NCI-H748 (cell line): ENCODE data around the gene THRB.
A peak's percentile ranks its signal among the peaks of the same experiment; 100 is the strongest.

Source experiments
- DNase-seq: peaks from one replicate; lab custom pipeline; 2025; ENCODE audit not compliant: unreplicated experiment; lab: John Stamatoyannopoulos, UW

Gene THRB

DNA sequence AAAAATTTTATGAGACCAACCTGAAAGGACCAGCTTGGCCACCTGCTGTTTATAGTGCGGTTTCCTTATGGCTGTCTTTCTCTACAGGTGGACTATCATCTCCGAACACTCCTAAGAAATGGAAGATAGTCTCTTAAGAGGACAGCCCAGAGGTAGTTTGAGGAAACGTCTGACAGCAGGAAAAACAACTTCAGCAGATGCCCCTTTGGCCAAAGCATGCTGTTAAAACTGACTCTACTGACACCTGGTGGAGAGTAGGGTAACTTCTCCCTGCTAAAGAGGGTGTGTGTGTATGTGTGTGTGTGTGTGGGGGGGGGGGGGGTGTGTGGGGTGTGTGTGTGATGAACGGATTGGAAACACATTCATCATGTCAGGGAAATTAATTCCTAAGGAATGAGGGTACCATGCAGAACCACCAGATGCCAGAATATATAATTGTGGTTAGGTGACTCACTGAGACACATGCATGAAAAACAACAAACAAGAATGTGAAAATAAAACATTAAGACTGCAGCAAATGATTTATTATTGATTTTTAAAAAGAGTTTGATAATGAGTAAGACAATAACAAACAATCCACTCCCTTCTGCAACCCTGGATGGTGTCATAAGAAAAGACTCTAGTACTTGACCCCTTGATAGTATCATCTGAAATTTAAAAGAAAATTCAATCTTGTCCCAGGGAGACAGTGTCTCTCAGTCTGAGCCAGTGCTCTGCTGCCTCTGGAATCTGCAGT lies 256.5 kb downstream of the THRB start:
- peak; percentile 72 for DNase-seq

DNA sequence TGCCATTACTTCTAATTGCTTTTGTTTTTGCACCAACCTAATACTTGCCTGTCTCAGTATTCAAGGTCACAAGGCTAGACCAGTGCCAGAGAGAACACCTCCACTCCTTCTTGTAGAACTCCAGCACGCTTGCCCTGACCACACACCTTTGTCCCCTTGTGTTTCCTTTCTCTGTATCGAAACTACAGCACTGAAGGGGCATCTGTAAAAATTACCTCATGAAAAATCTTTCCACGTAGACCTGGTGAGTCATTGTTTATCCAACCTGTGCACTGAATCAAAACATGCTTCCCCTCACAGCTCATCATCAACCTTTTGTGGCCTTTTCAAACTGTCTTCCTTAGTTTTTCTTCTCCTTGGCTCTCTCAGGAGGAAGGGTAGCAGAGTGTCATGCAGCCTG lies 259.5 kb downstream of the THRB start:
- DNase-seq, result no peak

DNA sequence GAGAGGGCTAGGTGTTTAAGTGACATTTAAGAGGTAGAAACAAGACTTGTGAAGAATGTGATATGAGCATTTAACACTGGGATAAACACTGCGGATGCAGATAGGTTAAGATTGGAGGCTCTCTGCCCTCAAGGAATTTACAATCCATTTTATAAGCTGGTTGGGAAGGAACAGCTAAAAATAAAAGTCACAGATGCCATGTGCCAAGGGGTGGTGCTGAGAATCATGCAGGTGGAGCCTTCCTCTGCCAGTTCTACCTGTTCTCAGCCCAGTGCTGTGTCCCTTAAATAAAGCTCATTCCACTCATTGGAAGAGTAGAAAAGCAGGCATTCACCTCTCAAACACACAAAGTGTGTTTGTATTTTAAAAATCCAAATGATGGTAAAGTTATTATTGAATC lies 261.9 kb downstream of the THRB start:
- DNase-seq, result no peak

DNA sequence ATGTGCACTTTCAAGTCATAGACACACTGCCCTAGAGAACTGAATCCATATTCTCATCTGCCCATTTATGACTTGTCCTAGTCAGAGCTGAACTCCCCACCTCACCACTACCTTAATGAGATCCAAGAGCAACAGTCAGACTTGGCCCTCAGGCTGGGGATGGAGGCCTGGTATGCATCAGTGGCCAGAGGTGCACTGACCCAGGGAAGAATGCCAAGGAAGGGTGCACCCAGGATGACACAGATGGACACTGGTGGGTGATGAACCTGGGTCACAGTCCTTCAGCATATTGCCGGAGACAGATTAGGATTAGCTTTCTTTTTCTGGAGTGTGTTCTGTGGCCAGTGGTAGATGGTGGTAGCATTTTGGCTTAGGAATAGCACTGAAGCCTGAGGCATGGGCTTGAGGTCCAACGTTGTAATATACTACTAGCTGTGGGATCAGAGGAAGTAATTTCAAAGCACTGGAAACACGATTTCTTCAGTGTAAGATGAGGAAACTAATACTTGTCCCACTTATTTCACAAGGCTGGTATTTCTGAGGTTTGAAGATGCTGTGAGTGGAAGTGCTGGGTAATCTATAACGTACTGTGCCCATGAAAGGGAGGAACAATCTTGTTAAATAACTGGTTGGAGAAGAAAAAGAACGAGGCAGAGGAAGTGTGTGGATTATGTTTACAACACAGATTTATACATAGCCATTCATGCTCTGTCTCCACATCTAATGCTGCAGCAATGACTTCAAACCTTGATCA lies 265.0 kb downstream of the THRB start:
- no peak for DNase-seq

DNA sequence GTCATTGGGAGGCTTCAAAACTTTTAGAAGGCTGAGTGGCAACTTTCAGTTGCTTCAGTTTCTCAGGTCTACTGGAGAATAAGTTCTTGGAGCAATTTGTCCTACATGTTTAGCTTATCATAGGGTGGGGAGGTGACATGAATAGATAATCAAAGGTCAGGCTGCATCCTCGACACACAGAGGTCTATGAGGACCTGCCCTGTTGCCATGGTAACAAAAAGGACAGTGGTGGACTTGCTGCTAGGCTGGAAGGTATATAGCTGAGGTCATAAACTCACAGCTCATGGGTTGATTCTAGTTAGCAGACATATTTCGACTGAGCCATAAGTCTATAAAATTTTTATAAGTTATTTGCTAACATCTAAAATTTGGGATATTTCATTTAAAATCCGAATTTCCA lies 267.0 kb downstream of the THRB start:
- peak; percentile 38 for DNase-seq

DNA sequence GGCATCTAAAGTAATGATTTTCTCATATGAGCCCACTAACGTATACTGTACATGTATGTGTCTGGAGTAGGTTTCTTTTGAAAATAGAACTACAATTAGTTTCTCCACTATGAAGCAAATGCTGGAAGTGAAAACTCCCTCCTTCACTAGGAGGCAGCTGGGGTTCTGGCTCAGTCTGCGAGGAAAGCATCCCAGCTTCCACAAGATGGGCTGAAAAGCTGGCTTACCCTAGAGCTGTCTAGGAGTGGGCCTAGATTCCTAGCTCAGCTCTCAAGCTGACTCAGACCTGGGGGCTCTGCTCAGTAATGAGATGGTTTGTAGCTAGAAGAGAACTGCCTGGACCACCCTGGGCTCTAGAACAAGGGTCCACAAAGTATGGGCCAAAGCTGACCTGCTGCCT lies 268.3 kb downstream of the THRB start:
- DNase-seq, result no peak

DNA sequence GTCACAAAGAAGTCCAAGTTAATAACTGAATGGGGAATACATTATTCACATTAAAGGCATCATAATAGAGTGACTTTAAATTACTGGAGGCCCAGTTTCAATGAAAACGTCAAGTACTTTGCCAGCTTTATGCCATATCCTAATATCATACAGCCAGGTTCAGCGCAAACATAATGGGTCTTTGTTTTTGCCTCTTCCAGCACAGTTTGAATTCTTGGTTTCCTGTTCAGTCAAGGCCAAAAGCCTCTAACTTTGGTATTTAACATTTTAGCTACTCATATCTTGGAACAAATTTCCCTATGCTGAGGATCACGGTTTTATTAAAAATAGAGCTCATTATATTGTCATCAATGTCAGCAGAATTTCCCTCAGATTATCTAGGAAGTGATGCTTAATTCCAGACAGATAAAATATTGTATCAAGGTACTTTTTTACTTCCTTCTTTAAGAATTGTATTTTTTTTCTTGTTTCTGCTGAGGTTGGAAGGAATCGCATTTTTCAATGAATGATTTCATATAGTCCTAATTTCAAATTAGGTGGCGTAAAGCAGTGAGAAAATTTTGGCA lies 269.2 kb downstream of the THRB start:
- no peak for DNase-seq

DNA sequence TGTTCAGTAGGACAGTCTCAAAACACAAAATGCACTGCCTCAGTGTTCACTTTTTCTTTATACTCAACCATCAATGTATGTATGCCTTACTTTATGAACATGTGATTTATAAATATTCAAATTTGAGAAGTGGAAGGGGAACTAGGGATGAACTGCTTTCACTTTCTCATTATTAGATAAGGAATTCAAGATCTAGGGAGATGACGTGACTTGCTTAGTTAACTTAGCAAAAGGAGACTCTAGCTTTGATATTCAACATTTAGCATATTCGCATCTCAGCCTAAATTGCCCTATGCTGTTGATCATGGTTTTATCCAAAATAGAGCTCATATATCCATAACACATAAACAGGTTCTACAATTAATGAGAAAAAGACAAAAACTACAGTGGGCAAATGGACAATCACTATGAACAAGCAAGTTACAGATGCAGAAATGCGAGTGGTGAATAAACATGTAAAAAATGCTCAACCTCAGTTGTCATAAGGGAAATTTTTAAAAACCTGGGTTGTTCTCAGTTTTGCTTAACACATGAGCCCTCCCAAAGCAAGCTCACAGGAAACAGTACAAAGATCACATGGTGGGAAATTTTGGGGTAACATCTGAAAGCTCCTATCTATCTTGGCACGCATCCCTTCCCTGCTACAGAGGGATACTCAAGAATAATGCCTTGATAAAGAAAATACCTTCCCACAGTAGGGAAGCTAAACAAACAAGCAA lies 269.8 kb downstream of the THRB start:
- DNase-seq, result no peak

DNA sequence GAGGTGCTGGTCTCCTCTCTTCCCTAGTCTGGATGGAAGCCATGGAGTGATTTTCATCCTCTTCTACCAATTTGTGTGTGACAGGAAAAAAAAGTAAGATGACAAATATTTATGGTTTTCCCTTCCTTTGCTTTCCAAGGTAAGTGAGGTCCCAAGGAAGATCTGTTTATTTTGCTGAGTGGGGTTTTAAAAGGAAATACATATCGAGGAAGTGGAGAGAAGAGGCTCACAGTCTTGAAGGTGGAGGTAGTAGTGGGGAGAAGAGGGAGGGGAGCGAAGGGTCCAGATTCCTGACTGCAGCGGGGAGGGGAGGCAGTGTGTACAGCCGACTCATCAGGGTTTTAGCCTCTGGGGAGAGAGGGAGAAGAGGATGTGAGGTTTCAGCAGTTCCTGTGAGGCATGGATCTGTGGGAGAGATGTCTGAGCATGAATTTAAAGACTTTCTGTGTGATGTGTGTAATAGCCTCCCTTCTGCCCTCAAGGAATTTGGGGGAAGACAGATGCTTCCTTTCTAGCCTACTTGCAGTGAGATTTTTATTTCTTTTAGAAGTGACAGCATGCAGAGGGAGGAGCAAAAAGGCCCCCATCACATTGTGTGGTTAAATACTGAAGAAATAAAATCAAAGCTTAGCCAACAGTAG lies 272.4 kb downstream of the THRB start:
- DNase-seq, result no peak

DNA sequence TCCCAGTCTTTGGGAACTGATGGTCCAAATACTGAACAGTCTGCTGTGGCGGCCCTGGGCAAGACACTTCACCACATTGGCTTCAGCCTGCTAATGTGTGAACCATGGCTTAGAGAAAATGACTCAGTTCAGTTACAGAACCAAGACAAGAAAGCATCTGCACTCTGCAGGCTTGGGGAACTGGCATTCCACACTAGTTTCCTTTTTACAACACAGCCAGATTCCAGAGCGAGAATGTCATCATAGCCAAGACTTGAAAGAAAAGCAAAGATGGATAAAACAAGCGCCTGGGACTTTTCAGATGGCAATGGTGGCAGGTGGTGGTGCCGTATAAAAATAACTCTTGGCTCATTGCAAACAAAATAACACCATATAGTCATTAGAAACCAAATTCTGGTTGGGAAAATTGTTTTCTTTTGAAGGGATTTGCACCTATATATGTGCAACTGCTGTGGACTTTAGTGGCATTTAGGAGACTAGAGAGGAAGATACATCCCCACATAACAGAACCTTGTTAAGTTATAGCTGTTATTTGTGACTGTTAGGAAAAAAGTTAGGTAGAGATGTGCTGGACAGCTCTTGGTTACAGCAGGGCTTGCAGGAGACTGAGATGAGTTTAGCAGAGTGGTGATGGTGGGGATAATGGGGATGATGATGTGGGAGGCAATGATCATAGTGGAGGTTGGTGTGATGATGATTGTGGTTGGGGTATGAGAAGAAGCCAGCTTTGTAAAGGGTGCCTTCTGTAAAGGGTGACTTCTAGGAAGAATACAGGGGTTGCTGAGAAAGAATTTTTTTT lies 273.6 kb downstream of the THRB start:
- no peak for DNase-seq

DNA sequence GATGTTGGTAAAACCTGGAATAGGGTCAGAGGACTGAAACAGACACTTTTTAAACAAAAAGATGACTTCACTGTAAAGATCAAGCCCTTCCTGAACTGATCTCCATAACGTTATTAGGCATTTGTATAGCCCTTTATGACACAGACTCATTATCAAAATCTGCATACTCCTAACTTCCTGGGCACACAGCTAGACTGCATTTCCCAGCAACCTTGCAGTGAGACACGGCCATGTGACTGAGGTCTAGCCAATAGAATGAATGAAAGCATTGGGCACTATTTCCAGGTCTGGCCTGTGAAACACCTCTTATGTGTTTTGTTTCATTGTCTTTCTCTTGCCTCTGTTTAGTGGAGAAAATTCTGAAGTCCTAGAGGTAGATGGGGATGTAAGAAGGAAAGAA lies 279.1 kb downstream of the THRB start:
- DNase-seq, result no peak

DNA sequence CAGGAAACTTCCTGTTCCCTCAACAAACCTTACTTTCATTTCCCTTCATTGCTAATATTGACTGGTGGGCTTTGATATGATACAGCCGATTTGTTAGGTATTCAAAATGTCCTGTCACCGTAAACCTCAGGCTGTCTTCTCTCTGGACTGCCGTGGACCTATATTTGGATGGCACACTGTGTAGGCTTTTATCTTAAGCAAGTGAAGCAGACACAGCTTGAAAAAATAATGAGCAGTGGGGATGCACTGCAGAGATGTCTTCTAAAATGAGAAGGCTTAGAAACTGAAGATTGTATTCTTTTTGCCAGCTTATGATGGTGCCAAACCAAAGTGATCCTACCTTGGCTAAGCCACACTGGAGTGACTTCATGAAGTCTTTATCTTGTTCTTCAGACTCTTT lies 283.3 kb downstream of the THRB start:
- DNase-seq, result no peak

DNA sequence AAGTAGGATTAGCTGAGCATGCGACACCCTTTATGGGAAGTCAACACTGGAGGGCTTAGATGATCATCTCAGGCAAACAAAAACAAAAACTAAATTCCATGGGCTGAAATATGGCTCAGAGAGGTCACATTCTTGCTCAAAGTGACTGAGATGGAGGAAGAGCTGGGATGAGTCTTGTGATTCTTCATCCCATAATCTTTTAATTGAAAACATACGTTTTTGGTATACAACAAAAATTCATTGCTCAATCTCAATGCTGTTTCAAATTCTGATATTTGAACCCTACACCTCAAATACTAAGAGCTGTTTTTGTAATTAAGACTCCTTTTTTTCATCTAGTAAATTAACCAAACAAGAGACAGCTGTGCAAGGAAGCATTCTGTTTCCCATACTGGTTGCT lies 292.6 kb downstream of the THRB start:
- DNase-seq, result no peak

DNA sequence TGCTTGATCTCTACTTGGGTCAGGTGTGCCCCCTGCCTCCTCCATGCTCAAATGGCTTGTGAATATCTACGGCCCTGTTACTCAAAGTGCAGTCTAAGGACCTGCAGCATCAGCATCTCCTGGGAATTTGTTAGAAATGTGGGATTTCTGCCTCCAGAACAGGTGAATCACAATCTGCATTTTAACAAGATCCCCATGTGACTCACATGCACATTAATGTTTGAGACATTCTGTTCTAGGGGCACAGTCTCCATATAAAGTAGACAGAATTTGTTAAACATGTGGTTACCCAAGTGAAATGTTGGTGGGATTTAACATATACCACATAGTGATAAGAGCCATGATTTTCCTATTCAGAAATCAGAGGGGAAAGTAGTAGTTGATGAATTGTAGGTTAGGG lies 293.3 kb downstream of the THRB start:
- DNase-seq, result no peak

DNA sequence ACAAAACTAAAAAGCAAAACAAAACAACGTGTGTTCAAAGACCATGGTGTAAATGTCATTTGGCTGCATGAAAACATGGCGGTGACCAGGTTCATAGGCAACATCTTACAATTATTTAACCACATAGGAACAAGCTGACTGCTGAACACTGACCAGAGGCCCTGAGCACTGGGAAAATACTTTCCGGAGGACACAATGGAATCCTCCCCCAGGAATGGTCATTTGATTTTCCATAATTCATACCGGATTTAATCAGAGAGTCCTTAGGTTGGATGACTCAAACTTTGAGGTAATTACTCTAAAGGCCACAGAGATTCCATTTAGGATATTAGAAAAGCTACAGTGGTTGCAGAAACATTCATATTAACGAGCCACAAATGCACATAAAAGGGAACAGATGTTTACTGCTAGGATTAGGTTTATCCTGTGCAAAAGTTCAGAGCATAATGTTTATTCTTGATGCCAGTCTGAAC lies 294.8 kb downstream of the THRB start:
- DNase-seq, result no peak

DNA sequence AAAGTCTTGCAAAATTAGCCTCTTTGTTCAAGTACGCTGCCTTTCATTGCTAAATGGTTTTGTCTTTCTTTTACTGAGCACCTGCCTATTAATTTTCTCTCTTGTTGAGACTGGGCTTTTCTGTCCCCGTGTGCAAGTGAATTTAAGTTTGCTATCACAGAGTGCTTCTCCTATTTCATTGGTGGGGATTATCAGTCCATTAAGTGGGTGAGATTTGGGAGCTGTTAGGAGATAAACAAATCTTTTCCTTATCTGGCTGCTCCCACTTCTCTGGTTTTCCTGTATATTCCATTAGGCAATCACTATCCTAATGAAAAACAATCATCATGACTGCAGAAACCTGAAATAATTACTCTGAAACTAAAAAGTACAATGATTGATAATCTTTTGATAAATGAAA lies 295.4 kb downstream of the THRB start:
- no peak for DNase-seq

DNA sequence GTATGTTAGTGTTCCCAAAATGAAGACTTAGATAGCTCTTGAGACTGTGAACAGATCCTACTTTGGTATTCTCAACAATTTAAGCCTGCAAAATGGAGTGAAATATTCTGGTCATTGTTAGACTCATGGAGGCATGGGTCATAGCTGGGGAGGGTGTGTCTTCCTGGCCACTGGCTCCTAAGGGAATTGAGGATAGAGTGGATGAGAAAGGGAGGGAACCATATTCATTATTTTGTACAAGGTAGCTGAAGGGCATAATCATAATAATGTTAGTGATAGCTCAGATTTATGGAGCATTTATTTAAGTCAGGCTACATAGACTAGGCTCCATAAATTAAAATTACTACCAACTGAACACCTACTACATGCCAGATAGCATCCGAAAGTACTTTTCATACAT lies 295.9 kb downstream of the THRB start:
- DNase-seq, result no peak

DNA sequence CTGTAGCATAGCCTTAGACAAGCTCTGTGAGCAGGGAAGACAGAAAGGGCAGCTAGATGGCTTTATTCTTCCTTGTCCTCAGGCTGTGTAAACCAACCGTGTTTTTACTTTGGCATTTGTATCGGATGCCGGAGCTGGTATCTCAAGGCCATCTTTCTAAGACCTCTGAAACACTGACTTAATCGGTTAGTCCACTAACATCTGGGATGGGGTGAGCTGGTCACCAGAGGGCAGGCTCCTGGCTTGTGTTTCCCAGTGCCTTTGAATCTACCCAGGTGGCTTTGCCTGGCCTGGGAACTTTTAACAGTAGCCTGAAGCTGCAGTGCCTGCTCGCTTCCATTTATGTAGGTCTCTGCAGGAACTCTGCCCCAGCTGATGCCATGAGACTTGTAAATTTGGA lies 296.8 kb downstream of the THRB start:
- no peak for DNase-seq

DNA sequence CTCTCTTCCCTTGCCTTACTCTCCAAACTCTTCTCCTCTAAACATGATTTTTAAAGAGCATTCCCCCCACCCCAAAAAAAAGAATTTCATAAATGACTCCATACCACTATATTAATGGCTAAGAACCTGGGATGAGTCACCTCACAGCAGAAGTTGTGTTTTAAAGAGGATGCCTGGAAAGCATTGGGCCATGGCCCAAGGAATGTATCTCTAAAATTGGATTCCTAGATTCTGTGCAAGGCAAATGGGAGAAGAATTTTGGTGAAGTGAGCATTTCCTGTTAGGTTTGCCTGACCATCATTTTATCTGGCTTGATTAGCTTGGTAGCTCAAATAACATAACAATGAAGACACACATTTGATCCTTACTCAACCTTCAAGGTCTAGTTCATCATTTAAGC lies 298.1 kb downstream of the THRB start:
- DNase-seq, result no peak

DNA sequence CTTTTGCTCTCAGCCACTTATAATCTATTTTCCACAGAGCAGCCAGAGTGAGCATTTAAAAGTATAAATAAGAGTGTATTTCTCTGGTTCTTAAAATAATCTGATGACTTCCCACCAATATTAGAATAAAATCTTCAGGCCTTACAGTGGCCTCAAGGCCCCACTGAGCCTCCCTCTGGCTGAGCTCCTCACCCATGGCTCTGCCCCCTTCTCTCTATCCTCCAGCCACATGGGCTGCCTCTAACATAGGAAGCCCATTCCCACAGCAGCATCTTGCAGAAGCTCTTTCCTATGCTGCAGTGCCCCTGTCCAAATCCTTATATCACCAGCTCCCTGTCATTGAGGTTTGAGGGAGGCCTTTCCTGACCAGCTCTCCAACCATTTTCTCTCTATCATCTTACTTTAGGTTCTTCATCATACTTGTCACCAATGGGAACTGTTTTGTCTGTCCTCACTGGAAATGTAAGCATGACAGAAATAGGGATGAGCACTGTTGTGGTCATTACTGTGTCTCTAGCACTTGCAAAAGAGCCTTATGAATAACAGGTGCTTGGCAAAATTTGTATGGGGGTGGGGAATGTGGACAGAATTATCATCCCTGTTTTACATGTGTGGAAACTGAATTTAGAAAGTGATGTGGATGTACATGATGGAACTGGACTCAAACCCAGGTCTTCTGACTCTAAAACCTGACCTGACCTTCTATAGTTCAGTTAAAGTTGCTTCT lies 299.0 kb downstream of the THRB start:
- no peak for DNase-seq
